ENCODE data around the gene SPNS3. TPM values are rescaled to one million over a fixed set of nuclear protein-coding genes. Genes with fewer than 3 reads are reported as not detected.

Gene SPNS3
- total and polyA plus RNA-seq, 2 of the 8 experiments (the other 6 are each of a cell fraction or from before 2014, with no cell fraction given), result not detected

GRCh38 chr17:4502466-4503154 lies 68.9 kb downstream of the SPNS3 start (continued):
- TF ChIP-seq EP300 (IDR thresholded peaks at IDR 0.05; ENCODE audit: borderline replicate concordance in 1 of 2, low read depth in 2 of 2, low read length in 2 of 2) (no peak), CBX8 (IDR thresholded peaks at IDR 0.05; ENCODE audit: borderline replicate concordance, low read depth, low read length) (no peak), NRF1 (IDR thresholded peaks at IDR 0.05; ENCODE audit: low read depth, low read length) (no peak), TAF1 (IDR thresholded peaks at IDR 0.05; ENCODE audit: low read depth, low read length) (no peak), YY1 (IDR thresholded peaks at IDR 0.05; ENCODE audit: low read depth, low read length) (no peak), FOSL1 (IDR thresholded peaks at IDR 0.05; ENCODE audit: insufficient read depth, low read depth, low read length) (no peak), CTBP2 (IDR thresholded peaks at IDR 0.05; ENCODE audit: borderline replicate concordance, insufficient read depth, insufficient read length, low read length) (no peak), MAFK (IDR thresholded peaks at IDR 0.05; ENCODE audit: low read depth, low read length) (no peak), TBP (IDR thresholded peaks at IDR 0.05; ENCODE audit: low read depth, low read length) (no peak)
